Keratinocyte (primary cell): ENCODE measurements around the gene RAB11A.

Source experiments
- EZH2 ChIP-seq: IDR thresholded peaks from one replicate; pipeline ENCODE4 v1.6.1; 2012; ENCODE audit warnings: inconsistent platforms, mild to moderate bottlenecking, low read length, moderate library complexity
- TF ChIP-seq, protein P1 (sequence below), 3 experiments: IDR thresholded peaks in 1 of 3; conservative IDR thresholded peaks in 1 of 3; optimal IDR thresholded peaks in 1 of 3; 2 replicates in 2 of 3; 3 replicates in 1 of 3; pipeline versions ENCODE3 to v1.5.1; 2011; ENCODE audit warnings: low read length in 3 of 3, mild to moderate bottlenecking in 3 of 3, moderate library complexity in 2 of 3, control low read depth in 1 of 3, inconsistent platforms in 1 of 3; ENCODE audit not compliant: insufficient read depth in 2 of 3; ENCODE audit errors: extremely low read depth in 1 of 3

GRCh38 chr15:65887565-65887964, 18.3 kb downstream of the RAB11A start:
- TF ChIP-seq, protein P1, sequence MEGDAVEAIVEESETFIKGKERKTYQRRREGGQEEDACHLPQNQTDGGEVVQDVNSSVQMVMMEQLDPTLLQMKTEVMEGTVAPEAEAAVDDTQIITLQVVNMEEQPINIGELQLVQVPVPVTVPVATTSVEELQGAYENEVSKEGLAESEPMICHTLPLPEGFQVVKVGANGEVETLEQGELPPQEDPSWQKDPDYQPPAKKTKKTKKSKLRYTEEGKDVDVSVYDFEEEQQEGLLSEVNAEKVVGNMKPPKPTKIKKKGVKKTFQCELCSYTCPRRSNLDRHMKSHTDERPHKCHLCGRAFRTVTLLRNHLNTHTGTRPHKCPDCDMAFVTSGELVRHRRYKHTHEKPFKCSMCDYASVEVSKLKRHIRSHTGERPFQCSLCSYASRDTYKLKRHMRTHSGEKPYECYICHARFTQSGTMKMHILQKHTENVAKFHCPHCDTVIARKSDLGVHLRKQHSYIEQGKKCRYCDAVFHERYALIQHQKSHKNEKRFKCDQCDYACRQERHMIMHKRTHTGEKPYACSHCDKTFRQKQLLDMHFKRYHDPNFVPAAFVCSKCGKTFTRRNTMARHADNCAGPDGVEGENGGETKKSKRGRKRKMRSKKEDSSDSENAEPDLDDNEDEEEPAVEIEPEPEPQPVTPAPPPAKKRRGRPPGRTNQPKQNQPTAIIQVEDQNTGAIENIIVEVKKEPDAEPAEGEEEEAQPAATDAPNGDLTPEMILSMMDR (optimal IDR thresholded peaks at IDR 0.05 in 1 of 3, IDR thresholded peaks at IDR 0.05 in 1 of 3, conservative IDR thresholded peaks at IDR 0.05 in 1 of 3; ENCODE audit: extremely low read depth in 1 of 3, insufficient read depth in 2 of 3, low read length in 3 of 3): no peak
- no peak for TF ChIP-seq EZH2
